Limb (tissue), 2 donors: ENCODE measurements around the gene CDH2.

Experiments used
- DNase-seq, 2 donors: peaks; one replicate each; pipeline ENCODE4 v3.0.0-alpha.2; 2016; ENCODE audit errors: extremely low spot score in 2 of 2

The CDH2 gene

DNA sequence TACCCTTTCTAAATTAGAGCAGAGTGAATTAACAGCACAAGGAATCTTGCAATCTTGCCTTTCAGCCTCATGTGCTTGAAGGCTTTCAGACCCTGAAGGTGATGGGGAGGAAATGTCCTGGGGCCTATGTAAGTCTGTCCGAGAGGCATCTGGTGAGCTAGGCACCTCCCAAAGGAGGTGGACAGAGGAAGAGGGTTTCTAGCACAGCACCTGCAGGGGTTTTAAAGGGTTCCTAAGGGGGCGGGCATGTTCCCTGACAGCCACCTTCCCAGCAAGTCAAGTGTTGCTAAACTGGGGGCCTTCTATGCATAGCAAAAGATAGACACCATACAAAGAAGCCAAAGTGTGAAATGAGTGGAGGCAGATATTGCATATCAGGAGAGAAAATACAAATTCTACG is 88.5 kb downstream of the CDH2 start:
- DNase-seq = no peak

DNA sequence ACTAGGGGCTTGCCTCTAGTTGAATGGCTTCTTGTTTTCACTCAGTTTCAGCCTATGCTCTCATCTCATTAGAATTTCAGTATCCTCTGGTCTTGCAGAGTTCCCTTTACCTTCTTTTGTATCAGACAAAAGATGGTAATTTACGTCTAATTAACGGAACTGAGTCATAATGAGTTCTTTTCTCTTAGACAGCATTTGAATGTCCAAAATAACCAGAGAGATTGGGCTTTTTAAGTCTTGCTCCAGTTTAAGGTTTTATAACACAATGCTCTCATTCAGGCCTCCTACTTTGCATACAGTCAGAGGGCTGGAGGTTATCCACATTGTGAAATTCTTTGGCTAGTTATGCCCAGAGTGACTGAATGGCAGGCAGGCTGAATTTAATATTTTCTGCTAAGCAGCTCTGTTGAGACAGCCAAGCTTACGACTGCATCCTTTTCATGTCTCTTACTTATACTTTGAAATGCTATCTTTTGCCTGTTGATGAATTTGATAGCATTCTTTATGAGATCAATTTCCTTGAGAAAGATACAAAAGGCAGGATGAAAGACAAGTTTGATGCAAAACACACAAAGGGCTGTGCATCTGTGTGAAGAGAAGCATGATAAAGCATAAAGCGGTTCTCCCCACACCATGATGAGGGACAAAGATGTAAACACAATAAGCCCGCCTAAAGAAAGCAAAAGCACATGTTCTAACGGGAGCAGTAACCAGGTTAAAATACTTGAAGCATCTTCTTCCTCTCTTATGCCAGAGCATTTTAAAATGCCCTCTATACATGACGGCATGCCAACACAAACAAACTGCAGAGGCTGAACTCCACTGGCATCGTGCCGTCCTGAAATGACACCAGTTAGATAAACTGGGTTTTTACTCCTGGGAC is 90.0 kb downstream of the CDH2 start:
- DNase-seq = no peak

DNA sequence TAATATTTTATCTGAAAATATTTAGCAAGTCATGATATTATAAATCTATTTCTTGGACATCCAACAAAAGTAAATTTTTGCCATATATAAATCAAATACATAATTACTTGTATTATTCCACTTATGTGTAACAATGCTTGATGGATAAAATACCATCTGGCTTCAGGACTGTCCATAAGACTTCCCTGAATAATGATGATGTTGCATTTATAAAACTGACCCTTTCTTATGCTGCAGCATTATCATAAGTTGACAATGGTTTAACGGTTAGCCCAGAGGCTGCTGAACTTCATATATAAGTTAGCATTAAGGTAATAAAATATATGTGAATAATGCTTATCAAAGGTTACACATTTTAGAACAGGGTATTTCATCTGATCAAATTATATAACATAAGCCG is 95.4 kb downstream of the CDH2 start:
- DNase-seq = no peak

DNA sequence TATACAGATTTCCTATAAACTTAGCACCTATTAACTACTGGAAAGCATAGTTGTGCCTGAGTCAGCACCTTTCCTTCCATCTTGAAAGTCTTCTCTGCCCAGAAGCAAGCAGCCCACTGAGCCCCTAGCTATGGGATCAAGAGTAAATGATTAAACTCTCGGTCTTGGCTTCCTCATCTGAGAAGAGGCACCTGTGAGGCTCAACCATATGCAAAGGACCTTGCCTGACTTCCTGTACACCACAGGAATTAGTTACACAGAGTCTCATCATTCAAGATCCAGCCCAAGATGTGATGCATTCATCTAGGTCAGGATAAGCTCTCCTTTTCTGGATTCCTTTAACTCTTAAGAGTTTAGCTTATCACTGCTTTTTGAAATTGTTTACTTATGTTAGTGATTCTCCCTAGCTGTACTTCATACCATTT is 96.0 kb downstream of the CDH2 start:
- no peak for DNase-seq

DNA sequence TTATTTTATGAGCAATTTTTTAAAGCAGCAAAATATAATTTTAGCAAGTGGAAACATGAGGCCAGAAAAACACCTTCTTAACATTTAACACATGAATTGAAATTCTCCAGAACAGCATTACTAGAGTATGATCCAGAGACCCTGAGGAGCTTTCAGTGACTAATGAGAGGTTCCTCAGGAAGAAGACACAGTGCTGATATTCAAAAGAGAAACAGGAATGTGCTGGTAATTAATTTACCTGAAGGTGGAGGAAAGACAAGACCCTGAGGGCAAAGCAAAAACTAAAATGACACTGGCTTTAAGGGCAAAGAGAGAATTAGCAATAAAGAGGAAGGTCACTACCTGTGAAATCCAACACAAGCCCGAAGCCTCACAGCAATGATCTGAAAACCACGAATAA is 97.0 kb downstream of the CDH2 start:
- DNase-seq = no peak

DNA sequence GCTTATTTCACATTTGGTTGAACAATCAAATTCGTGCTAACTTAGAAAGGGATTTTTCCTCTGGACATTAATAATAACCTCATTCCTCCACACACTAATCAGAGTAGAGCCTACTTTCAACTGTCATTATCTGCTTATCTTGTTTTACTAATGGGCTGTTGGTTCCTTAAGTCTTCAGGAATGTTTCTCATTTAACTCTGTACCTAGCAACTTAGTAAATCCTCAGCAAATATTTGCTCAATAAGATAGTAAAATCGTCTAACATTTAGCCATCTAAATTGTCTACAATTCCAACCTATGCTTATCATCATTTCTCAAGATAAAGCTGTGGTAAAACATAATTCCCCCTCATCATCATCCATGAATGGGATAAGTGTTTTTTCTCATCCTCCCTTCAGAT is 98.1 kb downstream of the CDH2 start:
- DNase-seq = no peak

DNA sequence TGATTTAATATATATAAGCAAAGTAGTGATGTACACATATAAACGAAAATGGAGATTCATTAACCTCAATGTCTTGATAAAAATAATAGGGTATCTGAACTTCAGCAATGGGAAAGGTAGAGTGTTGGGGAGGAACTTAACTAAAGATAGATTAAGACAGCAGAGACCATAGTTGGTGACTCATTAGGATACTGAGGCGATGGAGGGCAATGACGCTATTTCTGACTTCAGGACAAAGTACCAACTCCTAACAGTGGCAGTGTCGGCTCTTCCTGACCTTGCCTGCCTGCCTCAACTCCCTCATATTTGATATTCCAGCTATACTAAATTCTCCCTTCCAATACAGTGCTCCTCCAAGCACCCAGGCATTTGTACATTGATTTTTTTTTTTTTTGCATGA is 98.6 kb downstream of the CDH2 start:
- DNase-seq = no peak

DNA sequence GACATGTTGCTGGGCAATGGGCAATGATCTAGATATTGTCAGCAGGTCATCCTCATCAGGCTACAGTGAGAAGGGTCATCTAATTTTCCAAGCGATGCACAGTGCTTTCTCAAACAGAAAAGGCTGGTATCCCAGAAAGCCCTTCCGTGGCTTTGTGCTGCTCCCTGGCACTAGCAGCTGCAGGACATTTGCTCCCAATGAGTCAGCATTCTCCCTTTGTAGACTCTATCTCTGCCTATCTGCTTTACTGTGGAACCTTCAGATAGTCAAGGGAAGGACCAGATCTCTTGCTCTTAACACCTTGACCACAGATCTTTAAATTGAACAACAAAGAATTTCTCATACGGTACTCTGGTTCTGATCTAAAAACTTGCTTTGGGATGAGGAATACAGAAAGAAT is 101.4 kb downstream of the CDH2 start:
- no peak for DNase-seq

DNA sequence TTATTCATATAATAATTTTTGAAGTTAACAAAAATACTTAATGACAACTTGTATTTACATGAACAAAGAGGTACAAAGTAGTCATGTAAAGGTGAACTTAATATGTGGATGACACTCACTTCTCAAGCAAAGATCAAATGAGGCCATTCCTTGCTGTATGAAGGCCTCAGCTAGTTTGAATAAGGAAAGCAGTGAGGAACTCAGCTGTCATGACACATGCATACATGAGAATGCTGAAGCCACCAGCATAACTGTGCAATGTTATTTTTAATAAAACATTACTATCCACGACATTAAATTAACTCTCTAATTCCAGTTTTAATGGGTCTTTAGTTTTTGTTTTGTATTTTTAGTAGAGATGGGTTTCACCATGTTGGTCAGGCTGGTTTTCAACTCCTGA is 102.9 kb downstream of the CDH2 start:
- DNase-seq = no peak

DNA sequence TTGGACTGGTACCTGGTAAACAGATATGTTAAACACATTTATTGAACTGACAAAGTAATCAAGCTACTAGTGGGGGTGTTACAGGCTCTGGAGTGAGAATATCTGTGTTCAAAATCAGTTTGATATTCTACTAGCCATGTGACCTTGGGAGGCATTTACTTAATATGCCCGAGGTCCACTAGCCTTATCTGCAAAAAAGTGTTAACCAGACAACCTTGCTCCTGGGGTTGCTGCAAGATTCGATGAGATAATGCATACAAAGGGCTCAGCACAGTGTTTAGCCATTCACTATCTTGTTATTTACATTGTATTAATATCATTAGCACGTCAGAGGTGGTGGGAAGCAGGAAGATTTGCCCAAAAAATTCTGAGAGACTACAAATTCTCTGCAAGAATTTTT is 103.3 kb downstream of the CDH2 start:
- DNase-seq = no peak

DNA sequence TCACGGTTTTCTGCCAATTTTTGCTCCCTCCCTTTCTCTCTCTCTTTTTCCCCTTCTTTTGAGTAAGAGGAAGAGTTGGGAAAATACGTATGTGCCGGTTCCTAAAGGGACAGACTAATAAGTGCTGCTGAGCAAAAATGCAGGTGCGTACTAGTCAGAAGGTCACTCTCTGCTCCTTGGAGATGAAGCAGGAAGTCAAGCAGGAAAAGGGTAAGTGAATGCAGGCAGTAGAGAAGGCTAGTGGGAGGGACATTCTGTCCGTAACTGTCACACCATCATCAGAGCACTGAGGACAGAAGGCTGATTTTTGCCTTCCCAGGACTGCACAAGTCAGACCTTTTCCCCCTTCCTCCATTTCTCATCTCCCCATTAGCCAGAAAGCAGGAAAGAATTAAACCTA is 105.7 kb downstream of the CDH2 start:
- DNase-seq = no peak

DNA sequence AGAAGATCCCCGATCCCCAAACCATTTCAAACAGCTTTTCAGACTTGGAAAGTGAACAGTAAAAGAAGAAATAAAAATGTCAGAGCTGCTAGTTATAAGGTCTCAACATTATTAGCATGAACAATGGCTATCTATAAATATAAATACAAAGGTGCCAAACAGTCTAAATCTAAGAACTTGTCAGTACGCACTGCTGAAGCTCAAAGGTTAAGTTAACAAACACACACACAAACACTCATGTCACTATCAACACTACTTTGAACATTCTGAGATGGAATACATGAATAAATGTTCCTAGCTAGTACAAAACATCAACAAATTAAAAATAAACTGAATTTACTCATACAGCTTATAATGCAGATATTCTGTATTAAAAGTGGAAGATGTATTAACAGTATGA is 108.7 kb downstream of the CDH2 start:
- DNase-seq = no peak

DNA sequence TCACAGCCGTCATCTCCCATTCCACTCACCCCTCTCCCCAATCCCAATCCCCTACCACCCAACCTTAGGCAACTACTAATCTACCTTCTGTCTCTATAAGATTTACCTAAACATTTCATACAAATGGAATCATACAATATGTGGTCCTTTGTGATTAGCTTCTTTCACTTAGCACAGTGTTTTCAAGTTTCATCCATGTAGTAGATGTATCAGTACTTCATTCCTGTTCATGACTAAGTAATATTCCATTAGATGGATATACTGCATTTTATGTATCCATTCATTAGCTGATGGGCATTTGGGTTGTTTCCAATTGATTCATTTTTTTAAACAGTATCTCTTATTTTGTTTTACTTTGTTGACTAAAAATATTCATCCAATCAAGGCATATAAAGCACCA is 109.6 kb downstream of the CDH2 start:
- no peak for DNase-seq

DNA sequence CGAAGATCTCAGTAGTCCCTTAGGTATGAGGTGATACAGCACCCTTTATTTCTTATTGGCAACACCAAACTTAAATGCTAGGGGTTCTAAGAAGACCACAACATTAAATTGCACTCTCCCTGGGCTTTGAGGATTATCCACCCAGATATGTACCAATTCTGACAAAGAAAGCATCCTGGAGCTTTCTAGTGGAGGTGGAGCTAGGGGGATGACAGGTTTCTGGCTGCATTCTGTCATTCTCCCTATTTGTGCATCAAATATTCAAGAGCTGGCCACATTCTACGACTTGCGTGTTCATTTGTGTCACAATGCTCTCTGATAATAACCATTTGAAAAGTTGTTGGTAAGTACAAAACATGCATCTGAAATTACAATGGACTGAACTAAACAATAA is 111.1 kb downstream of the CDH2 start:
- no peak for DNase-seq

DNA sequence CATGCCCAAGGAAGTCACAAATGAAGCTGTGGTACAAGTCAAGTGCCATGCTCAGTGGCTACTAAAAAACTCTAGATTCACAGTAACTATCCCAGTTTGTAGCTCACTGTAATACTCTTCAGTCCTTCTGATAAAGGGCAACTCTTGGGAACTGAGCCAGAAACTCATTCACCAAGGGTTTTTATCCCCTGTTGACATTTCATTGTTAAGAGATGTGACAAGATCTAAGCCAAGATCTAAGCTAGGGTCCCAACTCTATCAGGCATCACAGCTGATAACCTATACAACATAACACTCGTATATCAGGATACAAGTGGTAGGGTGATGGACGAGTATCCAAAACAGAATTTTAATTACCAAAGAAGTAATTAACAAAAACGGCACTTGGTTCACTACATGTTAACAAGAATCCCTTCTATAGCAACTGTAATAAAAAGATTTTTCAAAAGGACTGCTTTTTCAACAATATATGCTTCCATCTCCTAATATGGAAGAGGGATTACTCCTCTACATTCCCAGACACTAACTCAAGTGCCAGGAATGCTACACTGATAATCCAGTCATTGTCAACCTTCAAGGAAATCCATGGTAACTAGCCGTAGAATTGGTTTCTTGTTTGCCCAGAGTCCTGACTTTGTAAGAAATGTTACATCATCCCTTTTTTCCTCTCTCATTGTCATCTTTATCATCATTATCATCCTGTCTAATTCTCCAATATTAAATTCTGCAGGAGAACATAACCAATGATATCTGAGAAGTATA is 111.7 kb downstream of the CDH2 start:
- no peak for DNase-seq

DNA sequence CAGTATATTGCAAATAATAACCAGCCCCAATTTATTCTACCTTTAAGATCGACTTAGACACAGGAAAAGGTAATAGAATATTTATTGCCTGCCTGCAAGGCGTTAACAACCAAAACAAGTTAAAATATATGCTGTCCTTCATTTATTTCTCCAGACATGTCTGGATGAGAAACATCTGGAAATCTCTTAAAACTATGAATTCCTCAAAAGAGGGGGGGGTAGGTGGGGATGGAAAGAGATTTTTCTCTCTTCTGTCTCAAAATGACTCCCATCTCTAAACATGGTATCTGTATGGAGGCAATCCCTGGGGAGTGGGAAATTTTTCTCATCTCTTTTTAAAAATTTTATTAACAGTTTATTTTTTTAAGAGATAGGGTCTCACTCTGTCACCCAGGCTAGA is 113.0 kb downstream of the CDH2 start:
- no peak for DNase-seq

DNA sequence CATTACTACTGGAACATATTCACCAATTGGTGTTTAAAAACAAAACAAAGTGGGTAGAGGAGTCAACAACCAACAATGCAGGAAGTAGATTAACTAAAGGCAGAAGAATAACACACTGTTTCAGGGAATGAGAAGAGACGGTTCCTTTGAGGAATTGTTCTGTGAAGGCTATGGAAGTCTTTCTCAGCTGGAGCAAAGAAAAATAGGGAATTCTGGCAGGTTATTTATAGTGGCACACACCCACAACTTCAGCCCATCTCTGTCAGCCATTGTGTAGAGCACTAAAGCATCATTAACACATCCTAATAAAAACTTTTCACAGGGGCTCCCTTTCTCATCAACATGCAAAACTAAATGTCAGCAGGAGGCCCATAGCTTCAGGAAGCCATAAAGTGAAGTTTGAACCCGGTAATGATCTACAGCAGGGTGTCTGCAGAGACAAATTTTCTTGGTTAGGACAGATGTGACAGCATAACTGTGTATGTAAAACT is 113.6 kb downstream of the CDH2 start:
- no peak for DNase-seq

DNA sequence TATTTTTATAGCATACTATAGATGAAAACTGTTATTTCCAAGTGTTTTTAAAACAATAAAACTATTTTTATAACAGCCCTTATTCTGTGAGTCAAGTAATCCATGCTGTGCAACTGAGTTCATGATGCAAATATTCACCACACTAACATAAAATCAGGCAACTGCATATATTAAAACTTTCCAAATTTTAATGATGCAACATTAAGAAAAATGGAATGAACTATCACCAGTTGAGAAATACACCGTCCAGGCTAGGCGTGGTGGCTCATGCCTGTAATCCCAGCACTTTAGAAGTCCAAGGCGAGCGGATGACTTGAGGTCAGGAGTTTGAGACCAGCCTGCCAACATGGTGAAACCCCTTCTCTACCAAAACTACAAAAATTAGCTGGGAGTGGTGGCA is 114.5 kb downstream of the CDH2 start:
- no peak for DNase-seq

DNA sequence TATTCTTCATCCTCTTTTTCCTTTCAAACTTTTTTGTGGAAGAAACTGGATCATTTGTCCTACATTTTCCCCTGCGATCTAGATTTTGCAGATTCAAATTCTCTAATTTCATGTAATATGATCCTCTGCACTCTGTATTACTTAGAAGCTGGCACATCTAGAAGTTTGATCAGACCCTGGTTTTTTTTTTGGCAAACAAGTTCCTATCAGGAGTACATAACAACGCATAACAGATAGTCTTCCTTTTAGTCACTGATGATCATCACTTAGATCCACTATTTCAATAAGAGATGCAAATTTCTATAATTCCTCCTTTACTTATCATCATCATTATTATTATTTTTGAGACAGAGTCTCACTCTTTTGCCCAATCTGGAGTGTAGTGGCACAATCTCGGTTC is 117.1 kb downstream of the CDH2 start:
- no peak for DNase-seq

DNA sequence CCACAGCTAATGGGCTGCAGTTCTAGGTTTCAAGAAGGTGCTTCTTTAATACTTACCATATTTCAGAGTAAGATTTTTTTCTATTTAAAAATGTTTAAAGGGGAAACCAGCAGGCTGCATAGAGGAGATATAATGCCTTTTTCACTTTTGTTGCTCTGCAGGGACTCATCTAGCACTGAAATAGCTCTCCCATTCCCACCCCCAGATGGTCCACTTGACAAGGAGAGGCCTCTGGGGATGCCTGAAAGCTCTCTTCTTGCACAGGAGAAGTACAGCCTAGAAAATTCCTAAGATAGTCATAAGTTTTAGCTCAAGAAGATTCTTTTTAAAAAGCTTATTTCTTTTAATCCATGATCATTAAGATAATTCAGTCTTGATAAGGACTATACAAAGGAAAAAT is 126.4 kb downstream of the CDH2 start:
- DNase-seq = no peak

DNA sequence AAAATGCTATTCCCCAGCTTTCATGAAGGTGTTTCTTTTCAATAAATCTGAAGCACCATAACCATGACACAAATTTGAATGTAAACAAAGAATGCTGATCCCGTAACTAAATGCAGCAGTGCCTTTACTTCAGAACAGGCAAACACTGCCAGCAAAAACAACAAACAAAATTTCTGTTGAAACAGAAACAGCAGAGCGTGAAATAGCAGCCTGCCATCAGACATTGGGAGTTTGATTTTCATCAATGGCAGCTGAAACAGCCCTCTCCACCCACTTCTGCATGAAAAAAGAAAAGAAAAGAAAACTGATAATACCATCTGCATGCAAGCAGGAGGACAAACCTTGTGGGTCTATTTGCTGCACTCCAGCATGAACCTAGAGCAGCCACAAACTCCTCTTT is 128.3 kb downstream of the CDH2 start:
- no peak for DNase-seq

DNA sequence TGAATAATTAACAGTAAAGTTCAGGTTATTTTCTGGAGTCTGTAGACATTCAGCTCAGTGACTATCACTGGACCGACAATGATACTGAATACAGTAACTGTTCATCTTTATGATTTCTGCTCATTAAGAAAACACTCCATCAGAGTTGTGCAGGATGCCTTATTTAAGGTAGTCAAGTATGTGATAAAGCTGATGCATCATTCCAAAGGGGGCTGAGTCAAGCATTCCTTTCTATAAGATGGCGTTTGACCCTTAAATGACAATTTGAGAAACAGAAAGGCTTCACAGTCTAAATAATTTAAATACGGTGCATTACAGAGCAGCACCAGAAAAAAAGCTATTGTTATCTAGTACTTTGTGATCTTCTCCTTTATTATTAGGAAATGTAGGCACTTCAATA is 131.1 kb downstream of the CDH2 start:
- DNase-seq = no peak
